Measurements from ENCODE around the gene GLO1. TPM values are rescaled to one million over a fixed set of nuclear protein-coding genes. Genes with fewer than 3 reads are reported as not detected.

Gene GLO1
- total and polyA plus RNA-seq, 9 of the 15 experiments (the other 6 are each of a cell fraction or from before 2014, with no cell fraction given): 155 to 331 (median 203) TPM

DNA sequence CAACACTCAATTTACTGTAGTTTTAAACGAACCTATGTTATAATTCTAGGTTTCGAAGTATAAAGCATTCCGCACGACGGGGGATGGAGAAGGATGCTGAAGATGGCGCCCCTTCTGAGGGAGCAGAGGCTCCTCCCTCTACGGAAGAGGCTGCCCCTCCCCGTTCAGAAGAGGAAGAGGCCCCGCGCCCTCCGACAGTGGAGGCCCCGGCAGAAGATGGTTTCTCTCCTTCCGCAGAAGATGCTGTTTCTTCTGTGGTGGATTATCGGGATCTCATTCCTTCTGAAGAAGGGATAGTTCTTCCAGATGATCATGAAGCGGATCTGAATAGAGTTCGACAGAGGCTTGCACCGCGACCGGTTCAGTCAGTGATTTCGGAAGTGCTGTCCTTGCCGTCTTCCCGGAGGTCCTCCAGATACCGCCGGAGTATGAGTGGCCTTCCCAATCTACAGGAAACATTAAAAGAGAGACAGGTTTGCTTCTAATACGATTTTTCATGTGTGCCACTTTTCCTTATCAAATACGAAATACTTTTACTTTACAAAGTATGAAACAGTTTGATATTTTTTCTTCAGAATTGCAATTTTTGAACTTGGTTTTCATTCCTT is 19.9 kb upstream of the GLO1 start (continued):
- TF ChIP-seq, protein P1, sequence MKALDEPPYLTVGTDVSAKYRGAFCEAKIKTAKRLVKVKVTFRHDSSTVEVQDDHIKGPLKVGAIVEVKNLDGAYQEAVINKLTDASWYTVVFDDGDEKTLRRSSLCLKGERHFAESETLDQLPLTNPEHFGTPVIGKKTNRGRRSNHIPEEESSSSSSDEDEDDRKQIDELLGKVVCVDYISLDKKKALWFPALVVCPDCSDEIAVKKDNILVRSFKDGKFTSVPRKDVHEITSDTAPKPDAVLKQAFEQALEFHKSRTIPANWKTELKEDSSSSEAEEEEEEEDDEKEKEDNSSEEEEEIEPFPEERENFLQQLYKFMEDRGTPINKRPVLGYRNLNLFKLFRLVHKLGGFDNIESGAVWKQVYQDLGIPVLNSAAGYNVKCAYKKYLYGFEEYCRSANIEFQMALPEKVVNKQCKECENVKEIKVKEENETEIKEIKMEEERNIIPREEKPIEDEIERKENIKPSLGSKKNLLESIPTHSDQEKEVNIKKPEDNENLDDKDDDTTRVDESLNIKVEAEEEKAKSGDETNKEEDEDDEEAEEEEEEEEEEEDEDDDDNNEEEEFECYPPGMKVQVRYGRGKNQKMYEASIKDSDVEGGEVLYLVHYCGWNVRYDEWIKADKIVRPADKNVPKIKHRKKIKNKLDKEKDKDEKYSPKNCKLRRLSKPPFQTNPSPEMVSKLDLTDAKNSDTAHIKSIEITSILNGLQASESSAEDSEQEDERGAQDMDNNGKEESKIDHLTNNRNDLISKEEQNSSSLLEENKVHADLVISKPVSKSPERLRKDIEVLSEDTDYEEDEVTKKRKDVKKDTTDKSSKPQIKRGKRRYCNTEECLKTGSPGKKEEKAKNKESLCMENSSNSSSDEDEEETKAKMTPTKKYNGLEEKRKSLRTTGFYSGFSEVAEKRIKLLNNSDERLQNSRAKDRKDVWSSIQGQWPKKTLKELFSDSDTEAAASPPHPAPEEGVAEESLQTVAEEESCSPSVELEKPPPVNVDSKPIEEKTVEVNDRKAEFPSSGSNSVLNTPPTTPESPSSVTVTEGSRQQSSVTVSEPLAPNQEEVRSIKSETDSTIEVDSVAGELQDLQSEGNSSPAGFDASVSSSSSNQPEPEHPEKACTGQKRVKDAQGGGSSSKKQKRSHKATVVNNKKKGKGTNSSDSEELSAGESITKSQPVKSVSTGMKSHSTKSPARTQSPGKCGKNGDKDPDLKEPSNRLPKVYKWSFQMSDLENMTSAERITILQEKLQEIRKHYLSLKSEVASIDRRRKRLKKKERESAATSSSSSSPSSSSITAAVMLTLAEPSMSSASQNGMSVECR (CRISPR knock-in tag; IDR thresholded peaks at IDR 0.05): no peak
- no peak for TF ChIP-seq IRF2 (CRISPR knock-in tag; IDR thresholded peaks at IDR 0.05)
- TF ChIP-seq RBM25 (IDR thresholded peaks at IDR 0.05; ENCODE audit: low read depth, low read length, severe bottlenecking): no peak
- TF ChIP-seq, protein P2, sequence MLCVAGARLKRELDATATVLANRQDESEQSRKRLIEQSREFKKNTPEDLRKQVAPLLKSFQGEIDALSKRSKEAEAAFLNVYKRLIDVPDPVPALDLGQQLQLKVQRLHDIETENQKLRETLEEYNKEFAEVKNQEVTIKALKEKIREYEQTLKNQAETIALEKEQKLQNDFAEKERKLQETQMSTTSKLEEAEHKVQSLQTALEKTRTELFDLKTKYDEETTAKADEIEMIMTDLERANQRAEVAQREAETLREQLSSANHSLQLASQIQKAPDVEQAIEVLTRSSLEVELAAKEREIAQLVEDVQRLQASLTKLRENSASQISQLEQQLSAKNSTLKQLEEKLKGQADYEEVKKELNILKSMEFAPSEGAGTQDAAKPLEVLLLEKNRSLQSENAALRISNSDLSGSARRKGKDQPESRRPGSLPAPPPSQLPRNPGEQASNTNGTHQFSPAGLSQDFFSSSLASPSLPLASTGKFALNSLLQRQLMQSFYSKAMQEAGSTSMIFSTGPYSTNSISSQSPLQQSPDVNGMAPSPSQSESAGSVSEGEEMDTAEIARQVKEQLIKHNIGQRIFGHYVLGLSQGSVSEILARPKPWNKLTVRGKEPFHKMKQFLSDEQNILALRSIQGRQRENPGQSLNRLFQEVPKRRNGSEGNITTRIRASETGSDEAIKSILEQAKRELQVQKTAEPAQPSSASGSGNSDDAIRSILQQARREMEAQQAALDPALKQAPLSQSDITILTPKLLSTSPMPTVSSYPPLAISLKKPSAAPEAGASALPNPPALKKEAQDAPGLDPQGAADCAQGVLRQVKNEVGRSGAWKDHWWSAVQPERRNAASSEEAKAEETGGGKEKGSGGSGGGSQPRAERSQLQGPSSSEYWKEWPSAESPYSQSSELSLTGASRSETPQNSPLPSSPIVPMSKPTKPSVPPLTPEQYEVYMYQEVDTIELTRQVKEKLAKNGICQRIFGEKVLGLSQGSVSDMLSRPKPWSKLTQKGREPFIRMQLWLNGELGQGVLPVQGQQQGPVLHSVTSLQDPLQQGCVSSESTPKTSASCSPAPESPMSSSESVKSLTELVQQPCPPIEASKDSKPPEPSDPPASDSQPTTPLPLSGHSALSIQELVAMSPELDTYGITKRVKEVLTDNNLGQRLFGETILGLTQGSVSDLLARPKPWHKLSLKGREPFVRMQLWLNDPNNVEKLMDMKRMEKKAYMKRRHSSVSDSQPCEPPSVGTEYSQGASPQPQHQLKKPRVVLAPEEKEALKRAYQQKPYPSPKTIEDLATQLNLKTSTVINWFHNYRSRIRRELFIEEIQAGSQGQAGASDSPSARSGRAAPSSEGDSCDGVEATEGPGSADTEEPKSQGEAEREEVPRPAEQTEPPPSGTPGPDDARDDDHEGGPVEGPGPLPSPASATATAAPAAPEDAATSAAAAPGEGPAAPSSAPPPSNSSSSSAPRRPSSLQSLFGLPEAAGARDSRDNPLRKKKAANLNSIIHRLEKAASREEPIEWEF (CRISPR knock-in tag; IDR thresholded peaks at IDR 0.05): no peak
- TF ChIP-seq, protein P3, sequence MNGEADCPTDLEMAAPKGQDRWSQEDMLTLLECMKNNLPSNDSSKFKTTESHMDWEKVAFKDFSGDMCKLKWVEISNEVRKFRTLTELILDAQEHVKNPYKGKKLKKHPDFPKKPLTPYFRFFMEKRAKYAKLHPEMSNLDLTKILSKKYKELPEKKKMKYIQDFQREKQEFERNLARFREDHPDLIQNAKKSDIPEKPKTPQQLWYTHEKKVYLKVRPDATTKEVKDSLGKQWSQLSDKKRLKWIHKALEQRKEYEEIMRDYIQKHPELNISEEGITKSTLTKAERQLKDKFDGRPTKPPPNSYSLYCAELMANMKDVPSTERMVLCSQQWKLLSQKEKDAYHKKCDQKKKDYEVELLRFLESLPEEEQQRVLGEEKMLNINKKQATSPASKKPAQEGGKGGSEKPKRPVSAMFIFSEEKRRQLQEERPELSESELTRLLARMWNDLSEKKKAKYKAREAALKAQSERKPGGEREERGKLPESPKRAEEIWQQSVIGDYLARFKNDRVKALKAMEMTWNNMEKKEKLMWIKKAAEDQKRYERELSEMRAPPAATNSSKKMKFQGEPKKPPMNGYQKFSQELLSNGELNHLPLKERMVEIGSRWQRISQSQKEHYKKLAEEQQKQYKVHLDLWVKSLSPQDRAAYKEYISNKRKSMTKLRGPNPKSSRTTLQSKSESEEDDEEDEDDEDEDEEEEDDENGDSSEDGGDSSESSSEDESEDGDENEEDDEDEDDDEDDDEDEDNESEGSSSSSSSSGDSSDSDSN (IDR thresholded peaks at IDR 0.05; ENCODE audit: borderline replicate concordance in 1 of 2, low read depth in 2 of 2, low read length in 2 of 2): peak in 1 of 2 experiments; percentile 63; a peak in 1 of 4 replicates
- TF ChIP-seq NUFIP1 (IDR thresholded peaks at IDR 0.05; ENCODE audit: partially characterized antibody): no peak
- no peak for TF ChIP-seq ESRRB (CRISPR knock-in tag; IDR thresholded peaks at IDR 0.05; ENCODE audit: borderline replicate concordance)
- TF ChIP-seq MCM2 (IDR thresholded peaks at IDR 0.05; ENCODE audit: low read depth): no peak
- TF ChIP-seq POLR2H (tag; IDR thresholded peaks at IDR 0.05; ENCODE audit: low read depth): peak; percentile 74
- TF ChIP-seq ZBED1 (IDR thresholded peaks at IDR 0.05): no peak
- no peak for TF ChIP-seq PRMT5 (CRISPR knock-in tag; IDR thresholded peaks at IDR 0.05)
- no peak for TF ChIP-seq MEF2A (IDR thresholded peaks at IDR 0.05; ENCODE audit: control insufficient read depth, low read depth, low read length)
- TF ChIP-seq SIN3B (IDR thresholded peaks at IDR 0.05; ENCODE audit: low read depth): no peak
- TF ChIP-seq, protein P4, sequence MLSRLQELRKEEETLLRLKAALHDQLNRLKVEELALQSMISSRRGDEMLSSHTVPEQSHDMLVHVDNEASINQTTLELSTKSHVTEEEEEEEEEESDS (CRISPR knock-in tag; IDR thresholded peaks at IDR 0.05): no peak
